Epithelial cell of esophagus (primary cell): ENCODE measurements around the gene ANKRD16.

Source experiments
- DNase-seq: peaks from one replicate; pipeline ENCODE4 v3.0.0; 2010; ENCODE audit warnings: low read depth
- H3K4me3 ChIP-seq: 2 replicates; pipeline ENCODE4 v1.5.1; 2011; ENCODE audit warnings: mild to moderate bottlenecking, low read length, control low read depth
- CTCF ChIP-seq: IDR thresholded peaks from 2 replicates; pipeline ENCODE4 v1.5.1; 2011; ENCODE audit warnings: low read depth, mild to moderate bottlenecking, low read length, control low read depth, inconsistent platforms; ENCODE audit not compliant: insufficient read depth; ENCODE audit errors: missing control alignments

ANKRD16 gene

GRCh38 chr10:5889624-5890451 is at the start of gene ANKRD16, which contains the start of gene FBH1:
ANKRD16 (minus strand) TSS chr10:5889893; CDS start chr10:5889354, 539 bp downstream.
FBH1 (plus strand) TSS chr10:5890243; CDS start chr10:5890346, 103 bp downstream.
- H3K4me3 ChIP-seq = peak within 1 kb of the TSS; percentile 80
- peak; percentile 100 for DNase-seq
- no peak for TF ChIP-seq CTCF

GRCh38 chr10:5938291-5938690 is 48.6 kb upstream of the ANKRD16 start:
- no peak for DNase-seq
- TF ChIP-seq CTCF = no peak
- H3K4me3 ChIP-seq = no peak overlapping the region

- no peak overlapping the region for H3K4me3 ChIP-seq
- TF ChIP-seq CTCF = no peak
- no peak for DNase-seq
Measured at GRCh38 chr10:5937016-5937415, 47.3 kb upstream of the ANKRD16 start.

GRCh38 chr10:5935628-5936027 is 45.9 kb upstream of the ANKRD16 start:
- H3K4me3 ChIP-seq = no peak overlapping the region
- no peak for DNase-seq
- no peak for TF ChIP-seq CTCF

- TF ChIP-seq CTCF = no peak
- DNase-seq = no peak
- H3K4me3 ChIP-seq = no peak overlapping the region
Measured at GRCh38 chr10:5933909-5934546, 44.3 kb upstream of the ANKRD16 start.

- TF ChIP-seq CTCF = no peak
- DNase-seq = no peak
- no peak overlapping the region for H3K4me3 ChIP-seq
Measured at GRCh38 chr10:5932345-5932744, 42.7 kb upstream of the ANKRD16 start.
